Measurements from ENCODE around the gene TGFBR3L. TPM values are rescaled to one million over a fixed set of nuclear protein-coding genes. Genes with fewer than 3 reads are reported as not detected.

The TGFBR3L gene
- total and polyA plus RNA-seq, 2 of the 8 experiments (the other 6 are each of a cell fraction or from before 2014, with no cell fraction given): 3.1 to 3.7 TPM

- TF ChIP-seq MAX (IDR thresholded peaks at IDR 0.05) (no peak), JUND (IDR thresholded peaks at IDR 0.05; ENCODE audit: low read length) (no peak), RBBP5 (IDR thresholded peaks at IDR 0.05; ENCODE audit: borderline replicate concordance, low read depth, low read length) (no peak), TAF7 (optimal IDR thresholded peaks at IDR 0.05; ENCODE audit: borderline replicate concordance, low read depth, low read length) (no peak), CHD1 (IDR thresholded peaks at IDR 0.05; ENCODE audit: low read depth, low read length) (no peak), CREB1 (IDR thresholded peaks at IDR 0.05) (no peak), USF2 (IDR thresholded peaks at IDR 0.05; ENCODE audit: low read length) (no peak), RXRA (IDR thresholded peaks at IDR 0.05; ENCODE audit: insufficient read depth, low read depth, low read length) (no peak), EZH2 (IDR thresholded peaks at IDR 0.05; ENCODE audit: low read depth, low read length, severe bottlenecking) (no peak), SUZ12 (IDR thresholded peaks at IDR 0.05; ENCODE audit: low read length) (no peak), ZNF274 (IDR thresholded peaks at IDR 0.05; ENCODE audit: borderline replicate concordance, extremely low read depth, low read length) (no peak)
These were observed 53.6 kb downstream of the TGFBR3L start (continued) for GRCh38 chr19:7968008-7968795.

Other genes starting within 250 kb of the TGFBR3L start
- gene RETN, start 245.8 kb upstream of the TGFBR3L start, total RNA-seq (2021; fragmentation: NEBNext Ultra II Directional; extraction: Animal tissue kit (Norgen Biotek cat#: 25700)): not detected in 2 replicates
- gene RETN, start 245.8 kb upstream of the TGFBR3L start, polyA plus RNA-seq (2011; rRNA removed): not detected in 2 replicates
- not detected in 2 replicates for gene MCEMP1, start 237.7 kb upstream of the TGFBR3L start, total RNA-seq (2021; fragmentation: NEBNext Ultra II Directional; extraction: Animal tissue kit (Norgen Biotek cat#: 25700))
- gene MCEMP1, start 237.7 kb upstream of the TGFBR3L start, polyA plus RNA-seq (2011; rRNA removed): 0.13 TPM in 1 of 2 replicates, not detected in the other
- 99.7 and 109 TPM in 2 replicates for gene TRAPPC5, start 234.0 kb upstream of the TGFBR3L start, total RNA-seq (2021; fragmentation: NEBNext Ultra II Directional; extraction: Animal tissue kit (Norgen Biotek cat#: 25700))
- gene TRAPPC5, start 234.0 kb upstream of the TGFBR3L start, polyA plus RNA-seq (2011; rRNA removed): 120 TPM in 2 replicates
- gene FCER2, start 212.7 kb upstream of the TGFBR3L start, total RNA-seq (2021; fragmentation: NEBNext Ultra II Directional; extraction: Animal tissue kit (Norgen Biotek cat#: 25700)): 0.29 TPM in 1 of 2 replicates, not detected in the other
- gene FCER2, start 212.7 kb upstream of the TGFBR3L start, polyA plus RNA-seq (2011; rRNA removed): 0.67 TPM in 2 replicates
- gene CLEC4G, start 182.7 kb upstream of the TGFBR3L start, total RNA-seq (2021; fragmentation: NEBNext Ultra II Directional; extraction: Animal tissue kit (Norgen Biotek cat#: 25700)): 0.35 and 1.0 TPM in 2 replicates
- 2.9 and 3.2 TPM in 2 replicates for gene CLEC4G, start 182.7 kb upstream of the TGFBR3L start, polyA plus RNA-seq (2011; rRNA removed)
- 0.22 TPM in 1 of 2 replicates, not detected in the other for gene CD209, start 167.3 kb upstream of the TGFBR3L start, total RNA-seq (2021; fragmentation: NEBNext Ultra II Directional; extraction: Animal tissue kit (Norgen Biotek cat#: 25700))
- 0.03 and 0.05 TPM in 2 replicates for gene CD209, start 167.3 kb upstream of the TGFBR3L start, polyA plus RNA-seq (2011; rRNA removed)
- not detected in 2 replicates for gene CLEC4M, start 151.6 kb upstream of the TGFBR3L start, total RNA-seq (2021; fragmentation: NEBNext Ultra II Directional; extraction: Animal tissue kit (Norgen Biotek cat#: 25700))
- not detected in 2 replicates for gene CLEC4M, start 151.6 kb upstream of the TGFBR3L start, polyA plus RNA-seq (2011; rRNA removed)
- 10.4 and 11.0 TPM in 2 replicates for gene EVI5L, start 84.6 kb upstream of the TGFBR3L start, total RNA-seq (2021; fragmentation: NEBNext Ultra II Directional; extraction: Animal tissue kit (Norgen Biotek cat#: 25700))
- 7.2 and 13.1 TPM in 2 replicates for gene EVI5L, start 84.6 kb upstream of the TGFBR3L start, polyA plus RNA-seq (2011; rRNA removed)
- gene PRR36, start 40.4 kb upstream of the TGFBR3L start, total RNA-seq (2021; fragmentation: NEBNext Ultra II Directional; extraction: Animal tissue kit (Norgen Biotek cat#: 25700)): 23.9 and 25.3 TPM in 2 replicates
- 1.6 and 3.4 TPM in 2 replicates for gene PRR36, start 40.4 kb upstream of the TGFBR3L start, polyA plus RNA-seq (2011; rRNA removed)
- 2.9 and 3.4 TPM in 2 replicates for gene LRRC8E, start 26.3 kb upstream of the TGFBR3L start, total RNA-seq (2021; fragmentation: NEBNext Ultra II Directional; extraction: Animal tissue kit (Norgen Biotek cat#: 25700))
- 2.7 and 2.8 TPM in 2 replicates for gene LRRC8E, start 26.3 kb upstream of the TGFBR3L start, polyA plus RNA-seq (2011; rRNA removed)
- gene MAP2K7, start 11.0 kb upstream of the TGFBR3L start, total RNA-seq (2021; fragmentation: NEBNext Ultra II Directional; extraction: Animal tissue kit (Norgen Biotek cat#: 25700)): 38.3 and 41.5 TPM in 2 replicates
- gene MAP2K7, start 11.0 kb upstream of the TGFBR3L start, polyA plus RNA-seq (2011; rRNA removed): 8.9 and 16.6 TPM in 2 replicates
- gene SNAPC2, start 5.5 kb downstream of the TGFBR3L start, total RNA-seq (2021; fragmentation: NEBNext Ultra II Directional; extraction: Animal tissue kit (Norgen Biotek cat#: 25700)): 20.3 and 22.9 TPM in 2 replicates
- gene SNAPC2, start 5.5 kb downstream of the TGFBR3L start, polyA plus RNA-seq (2011; rRNA removed): 18.2 and 29.0 TPM in 2 replicates
- 58.0 and 64.5 TPM in 2 replicates for gene CTXN1, start 11.3 kb downstream of the TGFBR3L start, total RNA-seq (2021; fragmentation: NEBNext Ultra II Directional; extraction: Animal tissue kit (Norgen Biotek cat#: 25700))
- 16.4 and 39.1 TPM in 2 replicates for gene CTXN1, start 11.3 kb downstream of the TGFBR3L start, polyA plus RNA-seq (2011; rRNA removed)
- 123 and 131 TPM in 2 replicates for gene TIMM44, start 28.8 kb downstream of the TGFBR3L start, total RNA-seq (2021; fragmentation: NEBNext Ultra II Directional; extraction: Animal tissue kit (Norgen Biotek cat#: 25700))
- 150 and 182 TPM in 2 replicates for gene TIMM44, start 28.8 kb downstream of the TGFBR3L start, polyA plus RNA-seq (2011; rRNA removed)
- 163 and 167 TPM in 2 replicates for gene ELAVL1, start 90.8 kb downstream of the TGFBR3L start, total RNA-seq (2021; fragmentation: NEBNext Ultra II Directional; extraction: Animal tissue kit (Norgen Biotek cat#: 25700))
- 56.7 and 65.2 TPM in 2 replicates for gene ELAVL1, start 90.8 kb downstream of the TGFBR3L start, polyA plus RNA-seq (2011; rRNA removed)
- gene CCL25, start 137.9 kb downstream of the TGFBR3L start, total RNA-seq (2021; fragmentation: NEBNext Ultra II Directional; extraction: Animal tissue kit (Norgen Biotek cat#: 25700)): not detected in 2 replicates
- gene CCL25, start 137.9 kb downstream of the TGFBR3L start, polyA plus RNA-seq (2011; rRNA removed): 0.46 and 0.59 TPM in 2 replicates
- gene FBN3, start 234.8 kb downstream of the TGFBR3L start, total RNA-seq (2021; fragmentation: NEBNext Ultra II Directional; extraction: Animal tissue kit (Norgen Biotek cat#: 25700)): 38.7 and 39.0 TPM in 2 replicates
- gene FBN3, start 234.8 kb downstream of the TGFBR3L start, polyA plus RNA-seq (2011; rRNA removed): 37.1 and 64.1 TPM in 2 replicates

Data from H1 (cell line).